ENCODE results near the gene ITGA1.
A peak's percentile ranks its signal among the peaks of the same experiment; 100 is the strongest.

ITGA1 gene

GRCh38 chr5:52897238-52897614, 109.5 kb downstream of the ITGA1 start:
- no peak for DNase-seq (ENCODE audit: low spot score)

DNA sequence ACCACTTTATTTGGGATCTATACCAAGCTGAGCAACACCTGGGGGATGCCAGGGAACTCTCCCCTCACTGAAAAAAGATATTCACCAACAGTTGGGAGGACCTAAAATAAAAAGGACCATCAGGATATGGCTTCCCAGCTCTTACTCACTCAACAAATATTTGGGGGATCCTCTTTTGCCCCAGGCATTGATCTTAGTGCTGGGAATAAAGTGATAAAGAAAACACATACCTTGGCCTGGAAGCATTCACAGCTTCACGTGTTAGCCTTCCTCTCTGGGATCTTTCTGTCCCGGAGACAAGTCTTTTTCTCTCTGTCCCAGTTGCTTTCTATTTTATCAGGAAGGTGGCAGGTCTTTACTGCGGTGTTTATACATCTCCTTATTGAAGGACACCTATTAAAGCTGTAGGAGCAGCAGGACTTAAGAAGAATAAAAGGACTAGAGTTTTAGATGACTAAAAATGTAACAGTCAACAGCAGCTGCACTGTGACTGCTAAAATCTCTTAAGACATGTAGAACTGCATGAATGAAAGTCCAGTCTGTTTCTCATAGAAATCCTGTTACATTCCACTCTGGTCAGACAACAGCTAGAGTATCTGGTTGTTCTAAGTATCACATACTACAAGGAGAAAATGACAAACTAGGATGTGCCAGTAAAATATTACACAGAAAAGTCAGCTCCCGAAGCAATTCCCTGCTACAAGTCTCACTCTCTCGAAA, 111.4 kb downstream of the ITGA1 start:
- DNase-seq (ENCODE audit: low spot score), result no peak

- DNase-seq (ENCODE audit: low spot score), result no peak
Observed at GRCh38 chr5:52903142-52903541, 115.4 kb downstream of the ITGA1 start.

DNA sequence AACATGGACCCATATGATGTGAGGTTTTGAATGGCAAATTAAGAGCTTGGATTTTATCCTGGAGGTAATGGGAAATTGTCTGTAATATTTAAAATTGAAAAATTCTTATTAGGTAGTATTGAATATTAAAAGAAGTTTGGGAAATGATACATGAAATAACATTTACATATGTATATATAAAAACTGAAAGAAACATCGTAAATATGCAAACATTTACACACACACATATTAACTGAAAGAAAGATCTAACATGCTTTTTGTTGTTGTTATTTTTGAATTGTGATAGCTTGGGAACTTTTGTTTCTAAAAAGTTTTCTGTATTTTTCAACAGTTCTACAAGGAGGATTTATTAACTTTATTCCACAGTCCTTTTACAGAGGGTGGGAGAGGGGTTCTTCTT, 118.6 kb downstream of the ITGA1 start:
- DNase-seq (ENCODE audit: low spot score), result no peak

DNA sequence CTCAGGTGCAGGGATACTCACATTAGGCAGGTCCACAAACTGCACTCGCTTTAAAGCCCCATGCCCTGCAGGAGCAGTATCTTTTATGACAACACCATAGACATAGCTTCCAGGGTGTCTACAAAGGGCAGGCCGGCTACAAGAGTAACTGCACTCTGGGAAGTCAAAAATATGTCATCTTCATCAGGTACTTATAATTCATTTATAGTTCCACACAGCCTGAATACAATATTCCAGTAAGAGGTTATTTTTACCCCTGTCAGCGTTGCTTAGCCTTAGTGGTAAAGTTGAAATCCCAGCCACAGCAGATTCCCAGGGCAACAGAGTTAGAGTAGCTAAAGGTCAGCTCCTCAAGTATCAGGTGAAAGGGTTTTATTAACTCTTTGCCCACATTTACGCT, 119.1 kb downstream of the ITGA1 start:
- no peak for DNase-seq (ENCODE audit: low spot score)

DNA sequence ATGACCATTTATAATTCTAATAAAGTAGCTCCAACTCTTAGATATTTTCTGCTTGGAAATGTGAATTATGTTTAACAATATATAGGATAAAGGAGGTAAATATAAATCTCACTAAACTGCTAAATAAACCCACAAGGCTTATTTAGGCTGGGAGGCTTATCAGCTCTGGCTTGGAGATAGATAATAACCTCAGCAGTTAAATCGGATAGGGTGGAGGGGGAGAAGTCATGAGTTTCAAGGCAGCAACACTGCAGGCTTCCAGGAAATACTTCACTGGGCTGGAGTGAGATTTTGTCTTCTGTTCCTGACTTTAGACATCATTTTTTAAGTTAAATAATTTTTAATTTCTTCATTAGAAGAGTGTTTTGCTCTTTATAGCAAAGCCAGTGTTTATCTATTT, 121.5 kb downstream of the ITGA1 start:
- no peak for DNase-seq (ENCODE audit: low spot score)

- no peak for DNase-seq (ENCODE audit: low spot score)
Observed at GRCh38 chr5:52910071-52910470, 122.4 kb downstream of the ITGA1 start.

DNA sequence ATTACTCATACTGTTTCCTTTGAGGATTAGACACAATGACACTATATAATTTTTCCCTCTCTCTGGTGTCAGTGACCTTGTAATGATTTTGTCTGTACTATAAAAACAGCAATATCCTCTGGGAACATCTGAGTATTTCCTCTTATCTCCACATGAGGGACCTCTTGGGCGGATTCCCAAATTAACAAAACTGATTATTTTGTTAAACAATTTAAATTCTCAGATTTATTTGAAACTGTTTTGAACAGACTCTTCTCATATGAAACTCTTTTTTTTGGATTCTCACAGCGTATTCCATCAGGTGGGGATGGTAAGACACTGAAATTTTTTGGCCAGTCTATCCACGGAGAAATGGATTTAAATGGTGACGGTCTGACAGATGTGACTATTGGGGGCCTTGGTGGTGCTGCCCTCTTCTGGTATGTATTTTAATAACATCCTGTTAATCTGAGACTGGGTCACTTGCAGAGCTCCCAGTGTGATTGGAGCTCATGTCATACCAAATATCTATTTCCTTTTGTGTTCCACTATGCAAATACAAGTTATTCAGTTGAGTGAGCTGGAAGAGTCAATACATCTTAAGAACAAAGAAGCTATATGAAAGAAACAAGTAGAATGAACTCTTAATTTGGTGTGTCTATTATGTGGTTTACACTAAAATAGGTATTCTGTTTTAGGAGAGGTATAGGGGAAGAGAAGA, 127.6 kb downstream of the ITGA1 start:
- DNase-seq (ENCODE audit: low spot score), result peak; percentile 44

DNA sequence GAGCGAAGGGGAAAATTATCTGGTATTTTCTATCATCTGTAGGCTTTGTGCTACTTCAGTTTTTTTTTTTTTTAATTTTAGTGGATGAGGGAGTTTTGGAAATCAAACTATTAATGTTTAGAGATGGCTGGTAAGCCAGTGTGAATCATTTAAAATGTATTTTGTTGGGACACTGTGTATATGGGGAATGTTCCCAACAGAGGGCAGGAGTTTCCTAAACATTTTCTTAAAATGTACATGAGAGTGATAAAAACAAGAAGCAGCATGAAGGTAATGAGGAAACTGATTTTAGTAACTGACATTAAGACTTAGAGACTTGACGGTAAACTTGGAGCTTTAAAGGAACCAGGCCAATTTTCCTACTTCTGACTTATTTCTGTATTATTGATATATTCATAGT, 133.2 kb downstream of the ITGA1 start:
- DNase-seq (ENCODE audit: low spot score), result no peak

GRCh38 chr5:52922384-52922783, 134.7 kb downstream of the ITGA1 start:
- DNase-seq (ENCODE audit: low spot score), result peak; percentile 24

GRCh38 chr5:52924456-52924855, 136.7 kb downstream of the ITGA1 start:
- no peak for DNase-seq (ENCODE audit: low spot score)

DNA sequence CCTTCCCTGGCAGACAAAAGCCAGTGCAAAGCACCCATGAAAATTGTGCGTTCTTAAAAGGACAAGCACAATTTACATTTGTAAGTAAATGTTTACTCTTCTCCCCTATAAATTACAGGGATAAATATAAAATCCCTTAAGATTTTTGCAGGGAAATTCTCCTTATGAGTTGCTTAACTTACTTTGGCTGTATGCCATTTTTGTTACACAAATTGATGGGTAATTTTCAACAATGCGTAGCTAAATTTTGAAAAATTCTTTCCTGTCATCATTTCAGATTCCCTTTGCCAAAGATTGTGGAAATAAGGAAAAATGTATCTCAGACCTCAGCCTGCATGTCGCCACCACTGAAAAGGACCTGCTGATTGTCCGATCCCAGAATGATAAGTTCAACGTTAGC, 137.3 kb downstream of the ITGA1 start:
- DNase-seq (ENCODE audit: low spot score), result no peak

DNA sequence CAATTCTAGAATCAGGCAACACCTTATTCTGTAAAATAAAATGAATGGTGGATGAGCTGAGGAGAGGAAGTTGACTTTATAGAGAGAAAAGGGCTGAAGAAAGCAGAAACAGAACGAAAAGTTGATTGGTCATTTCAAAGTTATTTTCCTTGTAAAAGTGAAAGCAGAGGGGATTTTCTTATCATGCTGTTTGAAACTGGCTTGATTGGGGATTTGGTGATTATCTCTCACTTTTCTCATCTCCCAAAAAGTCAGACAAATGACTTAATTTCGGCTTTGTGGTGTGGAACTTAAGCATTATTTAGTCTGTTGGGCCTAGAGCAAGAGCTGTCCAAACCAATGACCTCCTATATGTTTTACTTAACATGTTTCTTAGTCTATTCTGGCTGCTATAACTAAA, 141.0 kb downstream of the ITGA1 start:
- DNase-seq (ENCODE audit: low spot score), result no peak

DNA sequence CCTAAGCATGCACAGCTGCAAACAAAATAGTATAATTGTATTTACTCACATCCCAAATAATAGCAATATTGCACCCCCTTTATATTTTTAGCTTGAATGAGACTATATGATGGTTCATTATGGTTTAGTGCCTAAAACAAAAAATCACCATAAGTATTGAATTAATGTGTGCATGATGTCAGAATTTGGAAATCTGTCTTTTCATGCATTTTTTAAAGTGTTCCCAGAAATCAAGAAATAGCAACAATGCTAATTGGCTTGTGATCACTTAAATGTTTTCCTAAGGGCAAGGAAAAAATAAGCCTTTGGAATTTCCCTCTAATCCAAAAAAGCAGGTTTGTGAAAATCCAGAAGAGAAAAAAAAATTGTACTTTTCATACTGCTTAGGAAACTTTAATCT, 150.5 kb downstream of the ITGA1 start:
- no peak for DNase-seq (ENCODE audit: low spot score)

GRCh38 chr5:52943285-52943684, 155.6 kb downstream of the ITGA1 start:
- no peak for DNase-seq (ENCODE audit: low spot score)

DNA sequence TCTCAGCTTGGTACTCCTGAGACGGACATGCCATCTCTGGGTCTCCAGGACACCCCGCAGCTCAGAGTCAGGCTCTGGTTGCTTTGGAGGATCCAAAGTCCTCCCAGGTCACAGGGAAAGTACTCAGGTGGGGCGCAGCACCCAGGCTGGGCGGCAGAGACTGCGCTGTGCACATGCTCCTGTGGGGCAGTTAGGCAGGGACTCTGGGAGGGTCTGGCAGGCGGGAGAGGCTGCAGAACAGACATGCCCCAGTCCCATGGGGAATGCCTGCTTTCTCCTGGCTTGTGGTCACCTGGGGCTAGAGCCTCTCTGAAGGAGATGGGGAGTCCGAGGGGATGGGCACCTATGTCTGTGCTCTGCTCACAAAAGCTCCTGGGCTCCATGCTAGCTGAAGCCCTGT, 156.1 kb downstream of the ITGA1 start:
- DNase-seq (ENCODE audit: low spot score), result no peak

DNA sequence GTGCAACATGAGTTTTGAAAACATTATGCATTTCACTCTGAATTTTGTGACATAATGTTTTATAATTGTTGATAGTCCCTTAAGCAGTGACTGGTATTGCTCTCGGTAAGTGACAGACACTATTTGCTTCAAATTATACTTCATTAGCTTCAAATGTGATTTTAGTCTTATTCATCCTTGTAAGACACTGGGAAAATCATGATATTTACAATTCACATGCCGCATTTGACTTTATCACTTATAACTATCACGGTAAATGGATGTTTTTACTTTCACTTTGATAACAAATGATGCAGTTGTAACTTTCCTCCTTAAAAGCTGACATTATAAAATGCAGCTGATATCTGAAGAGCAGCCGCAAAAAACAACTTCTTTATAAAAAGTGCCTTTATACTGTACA, 157.3 kb downstream of the ITGA1 start:
- no peak for DNase-seq (ENCODE audit: low spot score)

- DNase-seq (ENCODE audit: low spot score), result no peak
Observed at GRCh38 chr5:52947208-52947607, 159.5 kb downstream of the ITGA1 start.

- no peak for DNase-seq (ENCODE audit: low spot score)
Observed at GRCh38 chr5:52947851-52948250, 160.1 kb downstream of the ITGA1 start.

DNA sequence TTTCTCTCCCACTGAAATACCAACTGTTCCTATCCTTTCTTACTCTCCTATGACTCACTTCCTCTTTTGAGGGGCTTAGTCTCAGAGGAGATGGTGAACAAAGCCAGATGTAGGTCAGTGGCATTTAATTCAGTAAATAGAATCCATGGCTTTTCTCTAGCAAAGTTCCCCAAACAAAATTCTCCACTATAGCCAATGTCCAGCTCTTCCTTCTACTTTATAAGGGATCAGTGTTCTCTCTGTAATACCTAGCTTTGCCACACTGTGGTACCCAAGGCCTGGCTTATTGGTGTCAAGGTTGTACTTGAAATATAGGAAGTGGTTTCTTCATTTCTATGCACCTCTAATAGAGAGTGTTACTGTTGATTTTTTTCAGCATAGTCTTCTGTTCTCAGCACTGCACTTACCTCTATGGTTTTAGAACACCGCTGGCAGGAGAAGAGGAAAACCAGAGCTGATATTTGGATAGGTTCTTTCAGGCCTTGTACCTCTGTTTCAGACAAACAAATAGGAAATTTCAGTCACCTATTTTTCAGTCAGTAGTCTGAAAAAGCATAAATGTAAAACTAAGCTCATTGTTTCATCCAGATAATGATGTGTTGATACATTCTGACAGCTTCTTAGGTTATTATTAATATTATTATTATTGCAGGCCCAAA, 160.8 kb downstream of the ITGA1 start:
- DNase-seq (ENCODE audit: low spot score), result peak; percentile 26

DNA sequence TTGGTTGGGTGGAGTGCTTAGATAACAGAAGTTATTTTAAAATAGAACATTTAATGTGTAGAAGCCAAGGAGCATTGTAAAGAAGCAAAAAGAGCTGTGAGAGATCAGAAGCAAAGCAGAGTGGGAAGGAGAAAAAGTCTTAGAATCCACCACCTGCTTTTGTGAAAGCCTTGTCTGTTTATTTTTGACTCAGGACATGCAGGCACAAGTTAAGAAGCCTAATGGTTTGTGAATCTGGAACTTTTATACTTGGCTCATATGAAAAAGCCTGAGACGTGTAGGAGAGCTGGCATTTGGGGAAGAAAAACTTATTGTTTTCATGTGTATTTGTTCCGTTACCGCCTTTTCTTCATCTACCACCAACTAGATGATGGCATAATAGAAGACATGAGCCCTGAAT, 163.0 kb downstream of the ITGA1 start:
- no peak for DNase-seq (ENCODE audit: low spot score)

DNA sequence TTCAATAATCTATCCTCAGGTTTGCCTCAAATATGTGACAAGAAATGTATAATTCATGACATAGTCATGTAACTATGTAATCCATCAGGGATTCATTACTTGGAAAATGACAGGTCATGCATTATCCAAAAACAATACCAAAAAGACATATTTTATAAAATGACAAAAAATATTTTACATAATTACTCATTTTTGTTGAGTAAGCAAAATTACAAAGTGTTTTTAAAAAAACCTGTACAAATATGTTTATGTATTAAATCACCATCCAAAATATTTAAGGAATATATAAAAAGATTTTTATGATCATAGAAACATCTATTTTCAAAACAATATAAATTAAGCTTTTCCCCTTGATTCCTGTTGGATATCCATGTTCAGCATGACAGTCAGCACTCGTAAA, 164.8 kb downstream of the ITGA1 start:
- DNase-seq (ENCODE audit: low spot score), result no peak

DNA sequence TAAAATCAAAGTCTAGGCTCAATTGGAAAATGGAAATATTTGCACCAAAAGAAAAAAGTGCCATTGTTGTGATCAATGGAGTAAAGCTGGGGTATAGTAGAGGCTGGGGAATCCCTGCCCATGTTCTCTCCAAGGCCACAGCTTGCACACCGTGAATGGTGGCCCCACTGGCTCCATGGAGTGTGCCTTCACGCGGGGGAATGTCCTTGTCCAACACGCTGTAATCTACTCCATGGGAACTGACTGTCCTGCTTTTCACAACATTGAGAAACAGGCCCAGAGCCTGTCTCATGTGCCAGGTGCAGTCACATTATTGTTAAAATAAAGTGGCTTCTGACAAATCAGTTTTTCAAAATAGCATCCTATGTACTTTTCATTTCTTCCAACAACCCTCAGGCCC, 168.3 kb downstream of the ITGA1 start:
- DNase-seq (ENCODE audit: low spot score), result no peak
